GM18502 (cell line): ENCODE data around the gene BUB3.

Experiments used
- ATAC-seq: cut with Tn5 transposase; IDR thresholded peaks from one replicate; pipeline ENCODE4 v1.9.1; 2021; ENCODE audit warnings: mild to moderate bottlenecking; ENCODE audit not compliant: unreplicated experiment, poor library complexity

Gene BUB3

GRCh38 chr10:123140983-123141390 lies 13.2 kb upstream of the BUB3 start:
- ATAC-seq = no peak

- no peak for ATAC-seq
These were observed 12.2 kb upstream of the BUB3 start for GRCh38 chr10:123141791-123142700.

- no peak for ATAC-seq
These were observed 11.5 kb upstream of the BUB3 start for GRCh38 chr10:123142701-123143161.

GRCh38 chr10:123143162-123143824 lies 10.9 kb upstream of the BUB3 start:
- ATAC-seq = no peak

GRCh38 chr10:123143825-123144168 lies 10.4 kb upstream of the BUB3 start:
- no peak for ATAC-seq

GRCh38 chr10:123144697-123145541 lies 9.3 kb upstream of the BUB3 start:
- no peak for ATAC-seq

- no peak for ATAC-seq
These were observed 8.6 kb upstream of the BUB3 start for GRCh38 chr10:123145542-123146012.

- ATAC-seq = no peak
These were observed 7.9 kb upstream of the BUB3 start for GRCh38 chr10:123146013-123146893.

GRCh38 chr10:123146894-123147634 lies 7.1 kb upstream of the BUB3 start:
- ATAC-seq = no peak

GRCh38 chr10:123147635-123148413 lies 6.4 kb upstream of the BUB3 start, which contains the start of gene HMX2:
HMX2 (plus strand) TSS chr10:123148136; CDS start chr10:123148379, 243 bp downstream.
- ATAC-seq = no peak

GRCh38 chr10:123148414-123149161 lies 5.6 kb upstream of the BUB3 start:
- no peak for ATAC-seq

- ATAC-seq = no peak
These were observed 5.0 kb upstream of the BUB3 start for GRCh38 chr10:123149162-123149567.

GRCh38 chr10:123149568-123150270 lies 4.5 kb upstream of the BUB3 start:
- no peak for ATAC-seq

- ATAC-seq = no peak
These were observed 3.8 kb upstream of the BUB3 start for GRCh38 chr10:123150271-123150985.

- no peak for ATAC-seq
These were observed 3.0 kb upstream of the BUB3 start for GRCh38 chr10:123150986-123151736.
